ENCODE measurements around the gene CHID1. TPM values are rescaled to one million over a fixed set of nuclear protein-coding genes. Genes with fewer than 3 reads are reported as not detected.

Gene CHID1
- total RNA-seq, 1 donor from 2014 or later, result 88.3 TPM

DNA sequence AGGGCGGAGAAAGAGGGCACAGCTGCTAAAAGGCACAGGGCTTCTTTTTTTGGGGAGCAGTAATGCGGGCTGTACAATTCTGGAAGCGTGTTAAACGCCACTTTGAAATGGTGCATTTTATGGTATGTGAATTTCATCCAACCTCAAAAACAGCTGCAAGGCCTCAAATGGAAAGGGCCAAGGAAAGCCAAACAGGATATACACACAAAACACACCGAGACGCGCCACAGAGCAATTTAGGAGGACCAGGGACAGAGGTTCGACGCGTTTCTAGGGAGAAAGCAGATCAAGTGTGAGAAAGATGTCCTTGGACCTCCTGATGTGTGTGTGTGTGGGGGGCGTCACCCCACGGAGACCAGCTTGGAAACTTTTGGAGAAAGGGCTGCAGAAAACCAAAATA, 36.9 kb downstream of the CHID1 start:
- H3K9me3 Mint-ChIP-seq, result no peaks in the 10 kb centered on the region
- no peaks in the 10 kb centered on the region for H3K27me3 Mint-ChIP-seq (ENCODE audit: low read depth)
- TF ChIP-seq, protein P1, sequence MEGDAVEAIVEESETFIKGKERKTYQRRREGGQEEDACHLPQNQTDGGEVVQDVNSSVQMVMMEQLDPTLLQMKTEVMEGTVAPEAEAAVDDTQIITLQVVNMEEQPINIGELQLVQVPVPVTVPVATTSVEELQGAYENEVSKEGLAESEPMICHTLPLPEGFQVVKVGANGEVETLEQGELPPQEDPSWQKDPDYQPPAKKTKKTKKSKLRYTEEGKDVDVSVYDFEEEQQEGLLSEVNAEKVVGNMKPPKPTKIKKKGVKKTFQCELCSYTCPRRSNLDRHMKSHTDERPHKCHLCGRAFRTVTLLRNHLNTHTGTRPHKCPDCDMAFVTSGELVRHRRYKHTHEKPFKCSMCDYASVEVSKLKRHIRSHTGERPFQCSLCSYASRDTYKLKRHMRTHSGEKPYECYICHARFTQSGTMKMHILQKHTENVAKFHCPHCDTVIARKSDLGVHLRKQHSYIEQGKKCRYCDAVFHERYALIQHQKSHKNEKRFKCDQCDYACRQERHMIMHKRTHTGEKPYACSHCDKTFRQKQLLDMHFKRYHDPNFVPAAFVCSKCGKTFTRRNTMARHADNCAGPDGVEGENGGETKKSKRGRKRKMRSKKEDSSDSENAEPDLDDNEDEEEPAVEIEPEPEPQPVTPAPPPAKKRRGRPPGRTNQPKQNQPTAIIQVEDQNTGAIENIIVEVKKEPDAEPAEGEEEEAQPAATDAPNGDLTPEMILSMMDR (IDR thresholded peaks at IDR 0.05; ENCODE audit: unreplicated experiment), result no peak
- DNase-seq (ENCODE audit: low spot score in 2 of 2, unreplicated experiment in 2 of 2), result no peak
- no peak overlapping the region for H3K27ac Mint-ChIP-seq
- H3K4me1 Mint-ChIP-seq, result no peaks in the 10 kb centered on the region
- H3K36me3 Mint-ChIP-seq, result peaks cover 17% of the 10 kb centered on the region
- H3K4me3 Mint-ChIP-seq, result no peak overlapping the region

DNA sequence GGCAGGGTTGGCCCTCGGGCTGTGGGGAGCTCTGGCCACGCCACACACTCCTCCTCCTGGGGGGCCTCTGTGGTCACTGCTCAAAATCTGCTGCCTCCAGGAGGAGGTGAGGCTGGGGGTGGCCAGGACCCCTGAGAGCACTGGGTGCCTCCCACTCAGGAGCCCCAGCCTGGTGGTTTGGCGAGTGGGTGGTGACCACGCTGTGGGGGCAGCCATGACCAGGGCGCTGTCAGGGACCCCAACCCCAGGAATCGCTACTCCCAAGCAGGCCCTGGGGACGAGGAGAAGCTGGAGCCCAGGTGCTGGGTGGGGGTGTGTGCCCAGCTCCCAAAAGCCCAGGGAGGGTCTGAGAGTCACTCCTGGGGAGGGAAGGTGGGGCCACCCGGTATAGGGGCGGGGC, 37.8 kb downstream of the CHID1 start:
- H3K36me3 Mint-ChIP-seq, result peaks cover 20% of the 10 kb centered on the region
- H3K27me3 Mint-ChIP-seq (ENCODE audit: low read depth), result no peaks in the 10 kb centered on the region
- H3K4me3 Mint-ChIP-seq, result no peak overlapping the region
- TF ChIP-seq, protein P1 (IDR thresholded peaks at IDR 0.05; ENCODE audit: unreplicated experiment), result no peak
- H3K27ac Mint-ChIP-seq, result no peak overlapping the region
- no peaks in the 10 kb centered on the region for H3K9me3 Mint-ChIP-seq
- DNase-seq (ENCODE audit: low spot score in 2 of 2, unreplicated experiment in 2 of 2), result no peak
- H3K4me1 Mint-ChIP-seq, result no peaks in the 10 kb centered on the region

DNA sequence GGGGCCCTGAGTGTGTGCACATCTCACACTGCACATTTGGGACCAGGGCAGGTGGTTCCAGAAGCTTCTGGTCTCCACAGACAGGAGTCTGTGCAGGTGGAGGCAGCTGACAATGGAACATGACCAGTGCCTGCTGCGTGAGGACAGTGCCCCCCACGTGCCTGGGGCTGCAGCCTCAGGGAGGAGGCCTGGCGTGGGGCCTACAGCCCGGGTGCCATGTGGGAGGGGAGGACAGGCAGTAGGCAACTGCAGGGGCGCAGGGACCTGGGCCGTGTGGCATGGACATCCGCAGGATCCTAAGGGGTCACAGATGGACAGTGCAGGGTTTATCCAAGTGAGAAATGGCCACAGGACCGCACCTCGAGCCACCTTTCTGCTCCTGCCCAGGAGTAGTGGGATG, 39.1 kb downstream of the CHID1 start:
- Mint-ChIP-seq H3K4me3 (no peak overlapping the region), H3K9me3 (no peaks in the 10 kb centered on the region), H3K4me1 (no peaks in the 10 kb centered on the region), H3K27me3 (ENCODE audit: low read depth) (no peaks in the 10 kb centered on the region), H3K27ac (no peak overlapping the region), H3K36me3 (peaks cover 20% of the 10 kb centered on the region)
- TF ChIP-seq, protein P1 (IDR thresholded peaks at IDR 0.05; ENCODE audit: unreplicated experiment), result no peak
- no peak for DNase-seq (ENCODE audit: low spot score in 2 of 2, unreplicated experiment in 2 of 2)

DNA sequence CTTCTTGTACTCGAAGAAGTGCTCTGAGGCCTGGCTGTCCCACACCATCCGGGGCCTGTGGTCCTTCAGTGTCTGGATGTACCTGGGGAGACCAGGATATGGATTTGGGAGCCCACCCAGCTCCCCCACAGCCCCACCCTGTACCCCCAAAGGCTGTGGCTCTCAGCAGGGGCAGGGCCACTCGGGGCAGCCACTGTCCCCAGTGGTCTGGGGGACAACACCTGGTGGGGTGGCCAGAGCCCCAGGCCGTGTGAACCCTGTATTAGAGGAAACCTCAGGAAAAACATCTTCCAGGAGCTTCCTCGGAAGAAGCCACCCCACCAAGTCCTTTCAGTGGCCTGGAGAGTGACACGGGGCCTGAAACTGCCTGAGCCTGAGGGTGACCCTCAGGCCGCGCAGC, 40.2 kb downstream of the CHID1 start:
- Mint-ChIP-seq H3K27me3 (ENCODE audit: low read depth) (no peaks in the 10 kb centered on the region), H3K27ac (no peak overlapping the region), H3K4me1 (no peaks in the 10 kb centered on the region), H3K36me3 (peaks cover 15% of the 10 kb centered on the region), H3K4me3 (no peak overlapping the region), H3K9me3 (no peaks in the 10 kb centered on the region)
- DNase-seq (ENCODE audit: low spot score in 2 of 2, unreplicated experiment in 2 of 2), result no peak
- TF ChIP-seq, protein P1 (IDR thresholded peaks at IDR 0.05; ENCODE audit: unreplicated experiment), result no peak

DNA sequence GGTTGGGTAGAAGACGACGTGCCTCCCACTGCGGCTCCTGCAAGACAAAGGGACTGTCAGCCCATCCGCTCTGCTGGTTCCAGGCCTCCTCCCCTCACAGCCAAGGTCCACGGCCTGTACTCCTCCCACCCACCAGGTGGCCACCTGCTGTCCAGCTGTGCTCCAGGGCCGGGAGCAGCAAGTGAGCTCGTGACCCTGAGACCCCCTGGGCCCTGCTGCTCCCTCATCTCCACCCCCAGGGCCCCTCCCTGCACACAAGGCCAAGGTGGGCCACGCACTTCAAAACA, 40.5 kb downstream of the CHID1 start:
- no peak for DNase-seq (ENCODE audit: low spot score in 2 of 2, unreplicated experiment in 2 of 2)
- no peak overlapping the region for H3K4me3 Mint-ChIP-seq
- no peaks in the 10 kb centered on the region for H3K27me3 Mint-ChIP-seq (ENCODE audit: low read depth)
- peaks cover 11% of the 10 kb centered on the region for H3K36me3 Mint-ChIP-seq
- TF ChIP-seq, protein P1 (IDR thresholded peaks at IDR 0.05; ENCODE audit: unreplicated experiment), result peak; percentile 17
- no peak overlapping the region for H3K27ac Mint-ChIP-seq
- H3K4me1 Mint-ChIP-seq, result no peaks in the 10 kb centered on the region
- H3K9me3 Mint-ChIP-seq, result no peaks in the 10 kb centered on the region

DNA sequence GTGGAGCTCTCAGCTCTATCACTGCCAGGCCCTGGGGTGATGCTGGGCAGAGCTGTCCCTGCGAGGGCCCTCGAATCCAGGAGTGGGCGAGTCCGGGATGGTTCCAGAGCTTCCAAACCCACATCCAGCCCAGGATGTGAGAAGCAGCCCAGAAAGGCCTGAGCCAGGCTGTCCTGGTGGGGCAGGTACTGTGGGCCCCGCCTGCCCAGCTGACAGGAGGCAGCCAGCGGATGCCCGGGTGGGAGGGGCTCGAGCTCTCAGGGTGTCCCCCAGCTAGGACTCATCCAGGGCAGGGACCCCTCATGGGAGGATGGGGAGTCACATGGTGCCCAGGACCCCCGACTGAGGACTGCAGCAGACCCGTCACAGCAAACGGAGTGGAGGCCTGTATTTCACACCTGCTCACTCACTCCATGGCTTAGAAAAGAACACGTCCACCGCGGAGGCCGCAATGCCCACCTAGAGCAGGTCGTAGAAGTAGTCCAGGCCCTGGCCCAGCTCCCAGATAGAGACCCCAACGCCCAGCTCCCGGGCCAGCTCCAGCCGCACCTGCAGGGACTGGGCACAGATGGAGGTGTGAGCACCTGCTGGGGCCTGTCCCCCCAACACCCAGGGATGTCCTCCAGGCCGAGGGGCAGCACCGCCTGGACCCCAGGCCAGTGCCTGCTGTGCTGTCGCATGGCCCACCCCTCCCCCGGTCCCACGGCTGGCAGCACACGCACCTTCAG, 41.0 kb downstream of the CHID1 start:
- H3K9me3 Mint-ChIP-seq, result no peaks in the 10 kb centered on the region

More for the DNA sequence above, 41.0 kb downstream of the CHID1 start:
- TF ChIP-seq, protein P1 (IDR thresholded peaks at IDR 0.05; ENCODE audit: unreplicated experiment), result no peak
- H3K4me3 Mint-ChIP-seq, result no peak overlapping the region
- H3K36me3 Mint-ChIP-seq, result peaks cover 10% of the 10 kb centered on the region
- no peak for DNase-seq (ENCODE audit: low spot score in 2 of 2, unreplicated experiment in 2 of 2)
- H3K4me1 Mint-ChIP-seq, result no peaks in the 10 kb centered on the region
- H3K27me3 Mint-ChIP-seq (ENCODE audit: low read depth), result no peaks in the 10 kb centered on the region
- H3K27ac Mint-ChIP-seq, result no peak overlapping the region
